Femur (tissue), 1 donor: ENCODE data around the gene ATP13A1.
A peak's percentile ranks its signal among the peaks of the same experiment; 100 is the strongest.

Source experiments
- DNase-seq: peaks from one replicate; pipeline ENCODE4 v3.0.0-alpha.2; 2017

The ATP13A1 gene

GRCh38 chr19:19662344-19662743 is 1.1 kb downstream of the ATP13A1 start:
- peak; percentile 21 for DNase-seq

DNA sequence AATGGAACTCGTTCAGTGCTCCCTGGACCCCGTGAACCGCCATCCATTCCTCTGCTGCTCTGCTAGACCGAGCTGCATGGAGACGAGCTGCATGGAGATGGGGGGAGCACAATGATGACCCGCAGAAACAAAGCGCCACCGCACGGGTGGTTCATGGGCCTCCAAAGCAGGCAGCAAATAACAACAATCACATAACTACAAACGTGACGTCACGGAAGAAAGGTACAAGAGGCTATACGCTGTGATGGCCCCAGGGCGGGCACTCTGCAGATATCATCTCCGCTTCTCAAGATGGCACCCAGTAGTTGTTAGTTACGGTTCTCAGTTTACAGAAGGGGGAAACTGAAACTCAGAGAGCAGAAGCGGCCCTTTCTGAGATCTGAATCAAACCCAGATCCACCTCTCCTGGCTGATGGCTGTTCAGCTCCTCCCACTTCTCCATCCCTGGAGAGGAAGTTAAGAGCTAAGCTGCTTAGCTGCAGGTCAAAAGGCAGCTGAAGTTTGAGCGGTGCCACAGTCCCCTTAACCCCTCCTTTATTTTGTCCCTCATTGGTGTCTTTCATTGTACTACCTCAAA is 1.7 kb downstream of the ATP13A1 start:
- peak; percentile 33 for DNase-seq

DNA sequence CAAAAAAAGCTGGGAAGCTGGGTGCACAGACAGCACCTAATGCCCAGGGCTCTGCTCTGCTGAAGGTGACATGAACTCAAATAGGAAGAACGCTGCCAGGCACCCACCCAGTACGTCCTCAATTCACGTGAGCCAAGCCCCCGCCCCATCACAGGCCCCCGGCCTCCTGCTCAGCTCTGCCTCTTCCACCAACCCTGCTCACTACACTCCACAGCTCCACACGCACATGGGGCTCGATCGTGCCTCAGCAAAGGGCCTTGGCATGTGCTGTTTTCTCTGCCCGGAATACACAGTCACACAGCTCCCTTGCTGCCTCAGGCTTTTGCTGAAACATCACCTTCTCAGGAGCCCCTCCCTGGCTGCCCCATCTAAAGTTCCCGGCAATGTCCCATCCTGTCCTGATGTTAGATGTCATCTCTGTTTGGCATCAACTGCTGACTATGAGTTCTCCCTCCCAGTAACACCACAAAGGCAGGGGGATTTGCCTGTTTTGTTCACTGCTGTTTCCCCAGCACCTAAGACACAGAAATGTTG is 2.3 kb downstream of the ATP13A1 start:
- no peak for DNase-seq

DNA sequence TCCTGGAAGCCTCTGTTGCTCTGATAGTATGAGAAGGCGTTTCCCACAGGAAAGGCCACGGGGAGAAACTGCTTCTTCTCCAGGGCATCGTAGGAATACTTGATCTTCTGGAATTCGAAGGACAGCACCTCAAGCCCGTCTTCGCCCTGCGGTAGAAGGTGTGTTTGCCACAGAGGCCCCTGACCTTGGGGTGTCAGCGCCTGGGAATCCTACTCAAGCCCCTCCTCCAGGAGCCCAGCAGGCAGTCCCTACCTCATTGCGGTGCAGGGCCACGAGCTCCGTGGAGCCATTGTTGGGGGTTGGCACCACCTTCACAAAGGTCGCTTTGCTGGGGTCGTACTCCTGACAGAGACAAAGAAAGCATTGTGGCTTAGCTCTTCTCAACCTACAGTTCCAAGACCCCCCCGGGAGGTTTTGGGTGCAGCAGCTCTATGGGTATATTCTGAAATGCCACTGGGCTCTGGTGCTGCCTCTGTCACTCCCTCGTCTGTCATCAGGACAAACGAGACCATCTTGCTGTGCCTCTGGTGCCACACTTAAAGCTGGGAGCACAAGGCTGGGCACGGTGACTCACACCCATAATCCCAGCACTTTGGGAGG is 3.7 kb downstream of the ATP13A1 start:
- DNase-seq, result no peak

- peak; percentile 30 for DNase-seq
These were observed 6.1 kb downstream of the ATP13A1 start for GRCh38 chr19:19657397-19657783.

- DNase-seq, result peak; percentile 23
These were observed 6.8 kb downstream of the ATP13A1 start for GRCh38 chr19:19656451-19657396.

GRCh38 chr19:19655641-19656343 is 7.7 kb downstream of the ATP13A1 start:
- DNase-seq, result peak; percentile 20

GRCh38 chr19:19655051-19655594 is 8.4 kb downstream of the ATP13A1 start:
- no peak for DNase-seq

GRCh38 chr19:19654441-19654840 is 9.0 kb downstream of the ATP13A1 start:
- peak; percentile 19 for DNase-seq

DNA sequence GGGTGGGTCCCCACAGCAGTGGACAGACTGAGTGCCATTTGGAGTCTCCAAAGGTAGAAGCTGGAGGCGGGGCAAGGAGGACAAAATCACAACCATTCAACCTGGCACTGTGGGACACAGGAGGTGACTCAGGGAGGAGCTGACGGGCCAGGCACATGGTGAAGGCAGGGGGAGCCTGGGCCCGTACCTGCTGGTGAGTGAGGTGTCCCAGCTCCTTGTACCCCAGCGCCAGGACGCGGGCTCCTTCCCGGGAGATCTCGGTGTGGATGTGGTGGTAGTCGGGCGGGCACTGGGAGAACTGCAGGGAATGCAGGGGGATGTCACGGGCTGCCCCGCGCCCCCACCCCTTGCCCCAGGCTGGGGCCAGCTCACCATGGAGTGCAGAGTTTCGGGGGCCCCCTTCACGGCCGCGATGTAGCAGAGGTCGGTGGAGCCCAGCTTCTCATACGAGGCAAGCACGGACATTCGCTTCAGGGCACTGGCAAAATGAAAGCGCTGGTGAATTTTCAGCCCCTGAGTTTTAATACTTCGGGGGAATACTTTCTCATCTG is 9.8 kb downstream of the ATP13A1 start:
- peak; percentile 21 for DNase-seq

DNA sequence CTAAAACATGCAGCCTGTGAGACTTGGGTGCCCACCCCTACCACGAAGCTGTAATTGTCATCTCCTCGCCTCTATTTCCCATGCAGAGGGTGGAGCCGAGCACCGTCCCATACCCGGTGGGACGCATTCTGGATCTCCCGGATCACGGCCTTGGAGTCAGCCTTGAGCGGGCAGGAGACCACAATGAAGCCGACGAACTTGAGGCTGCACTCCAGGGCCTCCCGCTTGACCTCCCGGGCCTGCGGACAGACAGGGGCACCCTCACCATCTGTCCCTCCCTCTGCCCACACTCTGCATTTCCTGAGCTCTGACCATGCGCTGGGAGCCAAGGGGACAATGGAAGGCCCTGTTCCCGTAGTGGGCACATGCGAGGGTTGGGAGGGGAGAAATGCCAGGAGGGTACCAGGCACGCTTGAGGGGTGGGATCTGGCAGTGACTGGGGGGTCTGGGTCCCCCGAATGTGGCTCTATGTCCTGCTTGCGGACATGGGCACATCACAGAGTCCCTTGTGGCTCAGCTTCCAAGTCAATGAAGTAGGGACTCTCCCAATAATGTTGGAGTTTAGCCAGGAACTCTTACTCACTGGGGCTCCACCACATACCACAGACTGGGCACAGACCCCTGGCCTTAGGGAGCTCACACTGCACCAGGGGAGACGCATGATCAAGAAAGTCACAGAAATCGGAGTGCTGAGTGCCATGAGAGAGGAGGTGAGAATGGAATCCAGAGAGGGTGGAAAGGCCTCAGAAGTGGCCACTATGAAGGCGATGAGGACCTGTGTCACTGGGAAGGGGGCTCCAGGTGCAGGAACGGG is 10.8 kb downstream of the ATP13A1 start:
- DNase-seq, result no peak

DNA sequence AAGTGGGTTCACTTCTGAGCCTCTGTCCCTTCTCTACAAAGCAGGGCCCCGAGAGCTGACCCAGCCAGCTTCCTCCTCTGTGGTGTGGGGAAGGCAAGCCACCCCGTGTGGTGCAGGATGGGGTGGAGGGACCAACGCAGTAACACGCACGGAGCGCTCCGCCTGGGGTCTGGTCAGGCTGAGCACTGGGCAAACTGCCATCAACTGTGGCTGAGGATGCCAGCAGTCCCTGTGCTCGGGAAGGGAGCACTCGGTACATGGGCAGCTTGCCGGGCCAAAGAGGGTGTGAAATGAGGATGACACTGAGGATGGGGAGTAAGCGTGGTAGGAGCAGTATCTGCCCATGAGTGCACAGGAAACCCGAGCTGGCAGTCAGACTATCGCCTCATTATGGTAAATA is 12.4 kb downstream of the ATP13A1 start:
- peak; percentile 44 for DNase-seq

GRCh38 chr19:19650331-19650730 is 13.1 kb downstream of the ATP13A1 start:
- DNase-seq, result peak; percentile 73

- no peak for DNase-seq
These were observed 13.9 kb downstream of the ATP13A1 start for GRCh38 chr19:19649580-19649995.

DNA sequence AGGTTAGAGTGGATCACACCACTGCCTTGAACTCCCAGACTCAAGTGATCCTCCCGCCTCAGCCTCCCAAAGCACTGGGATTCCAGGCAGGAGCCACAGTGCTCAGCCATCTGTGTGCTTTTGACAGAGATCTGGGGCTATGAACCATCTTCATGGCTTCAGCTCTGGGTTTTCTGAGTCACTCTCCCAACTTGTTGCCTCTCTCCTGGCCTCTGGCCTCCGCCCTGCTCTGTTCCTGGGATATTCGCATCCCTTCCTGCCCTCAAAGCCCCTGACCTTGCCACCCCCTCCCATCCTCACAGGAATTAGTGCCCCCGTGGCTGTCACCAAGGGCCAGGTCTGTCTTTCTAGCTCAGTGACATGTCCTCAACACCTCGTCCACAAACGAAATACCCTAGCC is 14.3 kb downstream of the ATP13A1 start:
- DNase-seq, result no peak

DNA sequence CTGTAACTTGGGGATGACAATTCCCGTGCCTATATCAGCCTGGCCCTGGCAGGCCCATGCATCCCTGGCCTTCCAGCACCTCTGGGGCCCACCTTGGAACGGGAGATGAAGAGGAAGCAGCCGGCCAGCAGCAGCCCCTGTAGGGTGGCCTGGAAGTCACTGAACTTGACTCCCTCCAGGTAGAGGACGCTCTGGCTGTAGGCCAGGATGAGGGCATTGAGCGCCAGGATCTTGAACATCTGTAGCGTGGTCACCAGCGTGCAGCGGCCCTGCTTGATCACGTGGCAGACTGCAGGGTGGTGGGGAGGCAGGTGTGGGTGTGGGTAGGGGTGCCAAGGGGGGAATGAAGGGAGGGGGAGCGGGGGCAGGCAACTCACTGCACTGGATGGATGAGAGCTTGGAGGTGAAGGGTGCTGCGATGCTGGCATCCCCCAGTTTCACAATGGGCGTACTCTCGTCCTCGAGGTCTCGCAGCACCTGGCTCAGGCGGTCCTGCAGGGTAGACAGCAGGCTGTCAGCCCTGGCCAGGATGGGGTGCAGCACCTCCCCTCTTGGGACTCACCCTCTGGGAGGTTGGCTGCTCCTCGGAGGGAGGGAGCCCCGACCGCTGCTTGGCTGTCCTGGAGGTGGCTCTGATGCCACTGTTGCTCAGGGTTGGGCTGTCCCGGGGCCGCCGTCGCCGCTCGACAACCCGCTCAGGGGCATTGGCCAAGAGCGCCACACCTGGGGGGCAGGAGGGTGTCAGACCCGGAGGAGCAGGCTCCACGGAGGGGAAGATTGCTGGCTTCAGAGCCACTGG is 16.2 kb downstream of the ATP13A1 start:
- DNase-seq, result no peak

- DNase-seq, result no peak
These were observed 18.1 kb downstream of the ATP13A1 start for GRCh38 chr19:19645233-19645870.

DNA sequence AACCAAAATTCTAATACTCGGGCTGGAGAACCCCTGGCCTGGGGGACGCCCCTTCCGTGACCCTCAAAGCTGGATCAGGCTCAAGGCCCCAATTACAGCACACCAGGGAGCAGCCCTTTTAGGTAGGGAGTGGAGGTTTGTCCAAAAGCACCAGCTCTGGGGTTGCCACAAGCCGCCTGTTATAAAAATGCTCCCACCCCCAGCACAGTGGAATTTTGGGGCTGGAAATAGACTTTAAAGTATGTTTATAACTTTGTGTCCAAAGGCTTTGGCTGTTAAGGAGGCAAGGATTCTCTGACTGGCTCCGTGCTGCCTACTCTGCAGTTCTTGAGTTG is 19.5 kb downstream of the ATP13A1 start:
- DNase-seq, result no peak

- DNase-seq, result peak; percentile 85
These were observed 20.1 kb downstream of the ATP13A1 start, which contains the start of gene GMIP for GRCh38 chr19:19643158-19644053. GMIP (minus strand) TSS chr19:19643657; CDS start chr19:19643529, 128 bp downstream.
